AG09309 (cell line): ENCODE results near the gene TENT4B.
A peak's percentile ranks its signal among the peaks of the same experiment; 100 is the strongest.

Experiments used
- DNase-seq: peaks from one replicate; pipeline ENCODE4 v3.0.0-alpha.2; 2010; ENCODE audit warnings: low read depth
- H3K4me3 ChIP-seq: 2 replicates; pipeline ENCODE4 v1.5.1; 2011; ENCODE audit warnings: mild to moderate bottlenecking, low read depth, low read length, moderate library complexity; ENCODE audit not compliant: control insufficient read depth
- TF ChIP-seq, protein P1 (sequence below): IDR thresholded peaks from 2 replicates; pipeline ENCODE4 v1.5.1; 2011; ENCODE audit warnings: mild to moderate bottlenecking, low read depth, low read length, inconsistent platforms; ENCODE audit not compliant: insufficient read depth, control insufficient read depth; ENCODE audit errors: missing control alignments

TENT4B gene

GRCh38 chr16:50139580-50139979 lies 13.5 kb upstream of the TENT4B start:
- no peak overlapping the region for H3K4me3 ChIP-seq
- TF ChIP-seq, protein P1, sequence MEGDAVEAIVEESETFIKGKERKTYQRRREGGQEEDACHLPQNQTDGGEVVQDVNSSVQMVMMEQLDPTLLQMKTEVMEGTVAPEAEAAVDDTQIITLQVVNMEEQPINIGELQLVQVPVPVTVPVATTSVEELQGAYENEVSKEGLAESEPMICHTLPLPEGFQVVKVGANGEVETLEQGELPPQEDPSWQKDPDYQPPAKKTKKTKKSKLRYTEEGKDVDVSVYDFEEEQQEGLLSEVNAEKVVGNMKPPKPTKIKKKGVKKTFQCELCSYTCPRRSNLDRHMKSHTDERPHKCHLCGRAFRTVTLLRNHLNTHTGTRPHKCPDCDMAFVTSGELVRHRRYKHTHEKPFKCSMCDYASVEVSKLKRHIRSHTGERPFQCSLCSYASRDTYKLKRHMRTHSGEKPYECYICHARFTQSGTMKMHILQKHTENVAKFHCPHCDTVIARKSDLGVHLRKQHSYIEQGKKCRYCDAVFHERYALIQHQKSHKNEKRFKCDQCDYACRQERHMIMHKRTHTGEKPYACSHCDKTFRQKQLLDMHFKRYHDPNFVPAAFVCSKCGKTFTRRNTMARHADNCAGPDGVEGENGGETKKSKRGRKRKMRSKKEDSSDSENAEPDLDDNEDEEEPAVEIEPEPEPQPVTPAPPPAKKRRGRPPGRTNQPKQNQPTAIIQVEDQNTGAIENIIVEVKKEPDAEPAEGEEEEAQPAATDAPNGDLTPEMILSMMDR: no peak
- no peak for DNase-seq

DNA sequence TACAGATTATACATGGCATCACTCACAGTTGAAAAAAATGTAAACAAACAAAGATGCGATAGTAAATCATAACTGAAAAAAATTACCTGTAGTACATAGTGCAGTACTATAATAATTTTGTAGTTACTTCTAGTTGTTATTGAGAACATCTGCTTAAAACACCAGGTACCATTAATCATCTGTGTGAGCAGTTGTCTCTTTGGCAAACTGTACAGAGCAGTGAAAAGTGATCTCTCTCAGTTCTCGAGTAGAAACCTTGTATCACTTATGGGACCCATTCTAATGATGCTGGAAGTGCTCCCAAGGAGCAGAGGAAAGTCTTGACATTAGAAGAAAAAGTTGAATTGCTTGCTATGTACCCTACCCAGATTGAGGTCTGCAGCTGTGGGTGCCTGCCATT lies 8.9 kb upstream of the TENT4B start:
- H3K4me3 ChIP-seq: no peak overlapping the region
- DNase-seq: no peak
- TF ChIP-seq, protein P1: no peak

- DNase-seq: no peak
- no peak overlapping the region for H3K4me3 ChIP-seq
- TF ChIP-seq, protein P1: no peak
Measured at GRCh38 chr16:50146479-50147435, 6.3 kb upstream of the TENT4B start.

- H3K4me3 ChIP-seq: no peak overlapping the region
- TF ChIP-seq, protein P1: no peak
- DNase-seq: no peak
Measured at GRCh38 chr16:50151322-50151721, 1.8 kb upstream of the TENT4B start.

DNA sequence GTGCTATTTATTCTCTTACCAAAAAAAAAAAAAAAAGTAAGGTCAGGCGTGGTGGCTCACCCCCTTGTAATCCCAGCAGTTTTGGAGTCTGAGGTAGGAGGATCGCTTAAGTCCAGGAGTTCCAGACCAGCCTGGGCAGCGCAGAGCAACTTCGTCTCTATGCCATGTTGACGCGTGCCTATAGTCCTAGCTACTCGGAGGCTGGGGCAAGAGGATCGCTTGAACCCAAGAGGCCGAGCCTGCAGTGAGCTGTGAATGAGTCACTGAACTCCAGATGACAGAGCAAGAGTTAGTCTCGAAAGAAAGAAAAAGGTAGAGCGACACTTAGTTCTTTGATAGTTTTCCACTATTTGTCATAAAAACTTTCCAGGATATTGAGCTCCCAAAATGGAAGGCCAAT lies 1.4 kb upstream of the TENT4B start:
- TF ChIP-seq, protein P1: no peak
- no peak overlapping the region for H3K4me3 ChIP-seq
- DNase-seq: no peak

- TF ChIP-seq, protein P1: no peak
- peak overlapping the region; percentile 67 for H3K4me3 ChIP-seq
- DNase-seq: no peak
Measured at GRCh38 chr16:50152351-50152806, 727 bp upstream of the TENT4B start.
